H1 (cell line): ENCODE results near the gene HOXC5. TPM values are rescaled to one million over a fixed set of nuclear protein-coding genes. Genes with fewer than 3 reads are reported as not detected.

Experiments
- CTCF ChIA-PET: fragments of 300-600 bp; sonication (Branson Sonifier 250); formaldehyde crosslinking; loops from one replicate; lab custom pipeline; 2021; ENCODE audit not compliant: partially characterized antibody; lab: Charles Lee
- POLR2A ChIA-PET: fragments of 300-600 bp; sonication (Branson Sonifier 250); formaldehyde crosslinking; loops from one replicate; lab custom pipeline; 2021; ENCODE audit warnings: inconsistent platforms; ENCODE audit not compliant: partially characterized antibody; lab: Charles Lee
- DNase-seq, 2 experiments: peaks; one replicate each; pipeline versions ENCODE4 v3.0.0 to v3.0.0-alpha.2; 2010 to 2022; ENCODE audit warnings: low spot score in 2 of 2, low read depth in 1 of 2, mixed read lengths in 1 of 2
- FAIRE-seq: peaks from 2 replicates; lab custom pipeline; 2011; peaks lifted over from hg19 to GRCh38; lab: Jason Lieb, UNC
- H2AFZ ChIP-seq: 2 replicates; pipeline ENCODE4 v1.8.1; 2012; ENCODE audit warnings: low read length, inconsistent platforms
- H2AK5ac ChIP-seq: 2 replicates; pipeline ENCODE4 v1.6.1; 2013; ENCODE audit warnings: low read depth, low read length
- H2BK120ac ChIP-seq: replicated peaks from 2 replicates; pipeline ENCODE3; 2013; ENCODE audit warnings: low read depth, low read length, inconsistent platforms
- H2BK12ac ChIP-seq: 2 replicates; pipeline ENCODE4 v1.6.1; 2013; ENCODE audit warnings: low read depth, low read length
- H2BK15ac ChIP-seq: 2 replicates; pipeline ENCODE4 v1.6.1; 2013; ENCODE audit warnings: low read length
- H2BK20ac ChIP-seq: 2 replicates; pipeline ENCODE4 v1.6.1; 2013; ENCODE audit warnings: low read length
- H2BK5ac ChIP-seq: 2 replicates; pipeline ENCODE4 v1.6.1; 2013; ENCODE audit warnings: low read depth, low read length
- H3K14ac ChIP-seq: 2 replicates; pipeline ENCODE4 v1.6.1; 2013; ENCODE audit warnings: inconsistent platforms; ENCODE audit not compliant: insufficient read length
- H3K18ac ChIP-seq: 2 replicates; pipeline ENCODE4 v1.6.1; 2013; ENCODE audit warnings: low read length; ENCODE audit errors: extremely low read depth
- H3K23ac ChIP-seq: 2 replicates; pipeline ENCODE4 v1.6.1; 2013; ENCODE audit warnings: inconsistent platforms; ENCODE audit not compliant: insufficient read length
- H3K23me2 ChIP-seq: 2 replicates; pipeline ENCODE4 v1.6.1; 2013; ENCODE audit warnings: low read depth, low read length
- H3K27ac ChIP-seq: 2 replicates; pipeline ENCODE4 v1.6.1; 2011; ENCODE audit warnings: low read depth, low read length, inconsistent platforms
- H3K27me3 ChIP-seq, 4 experiments: replicated peaks in 1 of 4; 1 replicate in 1 of 4; 2 replicates in 3 of 4; pipeline versions ENCODE4 v1.6.1 to v1.8.1; 2011 to 2013; ENCODE audit warnings: low read length in 3 of 4, mild to moderate bottlenecking in 3 of 4, inconsistent platforms in 2 of 4, mixed read lengths in 2 of 4, moderate library complexity in 1 of 4; ENCODE audit not compliant: control insufficient read depth in 3 of 4, insufficient read depth in 3 of 4; ENCODE audit errors: extremely low read depth in 1 of 4
- H3K36me3 ChIP-seq, 4 experiments: 2 replicates each; pipeline versions ENCODE4 v1.6.1 to v1.8.1; 2011 to 2013; ENCODE audit warnings: mild to moderate bottlenecking in 4 of 4, low read length in 3 of 4, moderate library complexity in 2 of 4, control low read depth in 1 of 4, inconsistent platforms in 1 of 4; ENCODE audit not compliant: insufficient read depth in 4 of 4, control insufficient read depth in 2 of 4
- H3K4ac ChIP-seq: replicated peaks from 2 replicates; pipeline ENCODE3; 2013; ENCODE audit warnings: low read length, low read depth, mixed read lengths, inconsistent platforms; ENCODE audit not compliant: insufficient read length
- H3K4me1 ChIP-seq, 4 experiments: replicated peaks in 1 of 4; 1 replicate in 1 of 4; 2 replicates in 3 of 4; pipeline versions ENCODE4 v1.6.1 to v1.8.1; 2011 to 2013; ENCODE audit warnings: low read length in 3 of 4, inconsistent platforms in 2 of 4, mixed read lengths in 1 of 4; ENCODE audit not compliant: insufficient read depth in 4 of 4, control insufficient read depth in 3 of 4
- H3K4me2 ChIP-seq, 2 experiments: 2 replicates each; pipeline versions ENCODE4 v1.6.1 to v1.8.1; 2011 to 2013; ENCODE audit warnings: low read depth in 2 of 2, low read length in 2 of 2, control low read depth in 1 of 2, inconsistent platforms in 1 of 2, mild to moderate bottlenecking in 1 of 2; ENCODE audit not compliant: insufficient read depth in 1 of 2
- H3K4me3 ChIP-seq, 4 experiments: fragments of 200-600, 300-600 bp in 1 of 4; sonication (generic), shearing (Covaris generic), sonication (Bioruptor Twin) in 1 of 4; 2 replicates each; pipeline versions ENCODE4 v1.5.1 to v1.8.1; 2011 to 2016; ENCODE audit warnings: low read length in 4 of 4, low read depth in 3 of 4, control low read depth in 2 of 4, inconsistent platforms in 2 of 4, mild to moderate bottlenecking in 2 of 4, mixed read lengths in 1 of 4, moderate library complexity in 1 of 4; ENCODE audit not compliant: insufficient read depth in 2 of 4; ENCODE audit errors: extremely low read depth in 1 of 4
- H3K56ac ChIP-seq: replicated peaks from 2 replicates; pipeline ENCODE3; 2013; ENCODE audit warnings: low read depth, mild to moderate bottlenecking, mixed read lengths, low read length, inconsistent platforms; ENCODE audit not compliant: insufficient read length
- H3K79me1 ChIP-seq: 2 replicates; pipeline ENCODE4 v1.6.1; 2013; ENCODE audit warnings: low read depth, low read length, control low read depth
- H3K79me2 ChIP-seq, 2 experiments: 2 replicates each; pipeline versions ENCODE4 v1.6.1 to v1.8.1; 2012 to 2013; ENCODE audit warnings: low read length in 2 of 2, mild to moderate bottlenecking in 2 of 2, inconsistent platforms in 1 of 2; ENCODE audit not compliant: insufficient read depth in 2 of 2, control insufficient read depth in 1 of 2
- H3K9ac ChIP-seq, 4 experiments: replicated peaks in 1 of 4; 1 replicate in 1 of 4; 2 replicates in 3 of 4; pipeline versions ENCODE4 v1.6.1 to v1.8.1; 2011 to 2013; ENCODE audit warnings: low read depth in 3 of 4, low read length in 3 of 4, control low read depth in 2 of 4, mild to moderate bottlenecking in 2 of 4, moderate library complexity in 2 of 4, inconsistent platforms in 1 of 4; ENCODE audit errors: extremely low read depth in 1 of 4
- H3K9me3 ChIP-seq, 2 experiments: 2 replicates each; pipeline versions ENCODE4 v1.6.1 to v1.8.1; 2012 to 2013; ENCODE audit warnings: mild to moderate bottlenecking in 2 of 2, moderate library complexity in 2 of 2, control low read depth in 1 of 2, inconsistent platforms in 1 of 2, low read depth in 1 of 2, low read length in 1 of 2, mixed read lengths in 1 of 2; ENCODE audit not compliant: insufficient read depth in 2 of 2
- H4K20me1 ChIP-seq, 2 experiments: replicated peaks in 1 of 2; 2 replicates each; pipeline versions ENCODE3 to v1.8.1; 2011 to 2013; ENCODE audit warnings: inconsistent platforms in 2 of 2, low read length in 2 of 2, mild to moderate bottlenecking in 1 of 2; ENCODE audit not compliant: insufficient read depth in 2 of 2, control insufficient read depth in 1 of 2
- H4K5ac ChIP-seq: 2 replicates; pipeline ENCODE4 v1.6.1; 2013; ENCODE audit warnings: low read length, low read depth, mixed read lengths, inconsistent platforms; ENCODE audit not compliant: insufficient read length
- H4K8ac ChIP-seq: 2 replicates; pipeline ENCODE4 v1.8.0; 2013; ENCODE audit warnings: mild to moderate bottlenecking, moderate library complexity, low read length, inconsistent platforms; ENCODE audit not compliant: insufficient read depth; ENCODE audit errors: extremely low read depth
- H4K91ac ChIP-seq: replicated peaks from 2 replicates; pipeline ENCODE3; 2013; ENCODE audit warnings: low read length, mixed read lengths, inconsistent platforms; ENCODE audit not compliant: insufficient read length
- CBX8 ChIP-seq: fragments of 300-800, 300-1000 bp; sonication (generic); IDR thresholded peaks from 2 replicates; pipeline ENCODE4 v1.7.1; 2016; ENCODE audit warnings: low read depth, low read length, borderline replicate concordance
- CEBPB ChIP-seq: IDR thresholded peaks from 2 replicates; pipeline ENCODE4 v1.6.1; 2012; ENCODE audit warnings: low read depth, low read length
- EP300 ChIP-seq, 2 experiments: IDR thresholded peaks; 1 replicate in 1 of 2; 2 replicates in 1 of 2; pipeline ENCODE4 v1.6.1; 2011 to 2012; ENCODE audit warnings: low read depth in 2 of 2, low read length in 2 of 2, mild to moderate bottlenecking in 2 of 2, borderline replicate concordance in 1 of 2, inconsistent platforms in 1 of 2, moderate library complexity in 1 of 2
- EZH2 ChIP-seq: fragments of 200-600 bp; sonication (generic); IDR thresholded peaks from 2 replicates; pipeline ENCODE4 v1.7.1; 2012; ENCODE audit warnings: low read depth, mild to moderate bottlenecking, moderate library complexity, low read length, inconsistent platforms; ENCODE audit not compliant: severe bottlenecking
- HDAC2 ChIP-seq, 2 experiments: fragments of 300-600 bp in 1 of 2; sonication (generic) in 1 of 2; IDR thresholded peaks; 2 replicates each; pipeline ENCODE4 v1.6.1; 2011 to 2012; ENCODE audit warnings: low read depth in 2 of 2, low read length in 2 of 2, mild to moderate bottlenecking in 2 of 2, moderate library complexity in 2 of 2, borderline replicate concordance in 1 of 2, inconsistent platforms in 1 of 2
- RNF2 ChIP-seq: fragments of 200-900, 300-1000 bp; sonication (generic); IDR thresholded peaks from 2 replicates; pipeline ENCODE4 v1.7.1; 2016; ENCODE audit warnings: borderline replicate concordance, low read depth, mild to moderate bottlenecking, antibody characterized with exemption, low read length; ENCODE audit not compliant: poor library complexity, severe bottlenecking; ENCODE audit errors: missing control alignments
- SIX5 ChIP-seq: IDR thresholded peaks from 2 replicates; pipeline ENCODE4 v1.6.1; 2011; ENCODE audit warnings: mild to moderate bottlenecking, low read depth, low read length
- SP1 ChIP-seq: IDR thresholded peaks from 2 replicates; pipeline ENCODE4 v1.6.1; 2011; ENCODE audit warnings: low read depth, low read length
- SUZ12 ChIP-seq: fragments of 200-600 bp; sonication (generic); IDR thresholded peaks from 2 replicates; pipeline ENCODE4 v1.6.1; 2012; ENCODE audit warnings: mild to moderate bottlenecking, inconsistent platforms, low read length, moderate library complexity, mixed read lengths
- polyA plus RNA-seq, 7 experiments: library from polyadenylated mRNA; depleted of rRNA in 3 of 7; stranded (reverse) in 5 of 7; unstranded in 2 of 7; fragments of >200 nt in 5 of 7; fragments of 200-250 nt in 2 of 7; gene quantifications; 1 replicate in 5 of 7; 2 replicates in 1 of 7; 4 replicates in 1 of 7; pipeline versions ENCODE4 v1.2.1 to v1.2.3, GENCODE V29; 2011 to 2013; ENCODE audit warnings: missing spikeins in 2 of 7, mixed read lengths in 2 of 7
- total RNA-seq: library from RNA; stranded (reverse); fragmentation: NEBNext Ultra II Directional; extraction: Animal tissue kit (Norgen Biotek cat#: 25700); gene quantifications from 2 replicates; pipeline ENCODE4 v1.2.1, GENCODE V29; 2021

HOXC5 gene
- total and polyA plus RNA-seq, 2 of the 8 experiments (the other 6 are each of a cell fraction or from before 2014, with no cell fraction given): not detected

DNA sequence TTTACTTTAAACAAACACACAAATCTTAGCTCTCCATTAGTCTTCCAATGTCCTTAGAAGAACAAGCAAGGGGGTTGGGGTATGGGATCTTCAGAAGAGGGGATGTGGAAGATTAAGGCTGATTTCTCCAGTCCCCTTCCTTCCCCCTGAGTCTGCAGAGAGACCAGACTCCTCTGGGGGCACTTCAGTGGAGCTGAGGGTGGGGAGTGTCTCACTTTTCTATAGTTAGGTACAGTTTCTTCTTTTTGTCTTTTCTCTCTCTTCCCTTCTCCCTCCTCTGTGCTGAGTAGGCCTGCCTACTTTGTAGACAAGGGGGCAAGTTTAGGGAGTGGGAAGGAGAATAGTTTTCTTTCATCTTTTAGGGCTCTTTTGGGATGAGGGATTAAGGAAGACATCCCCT, 23.3 kb downstream of the HOXC5 start:
- Histone ChIP-seq H2AFZ (no peak overlapping the region), H3K79me2 (no peaks in the 10 kb centered on the region), H4K5ac (no peak overlapping the region), H3K14ac (no peak overlapping the region), H2BK12ac (no peak overlapping the region), H3K4me1 (peaks cover 4 to 25% (median 10%) of the 10 kb centered on the region in 4 experiments), H3K18ac (no peak overlapping the region), H4K8ac (no peak overlapping the region), H3K23me2 (peaks cover 3% of the 10 kb centered on the region), H2BK5ac (no peak overlapping the region), H3K4ac (no peak overlapping the region), H3K4me2 (no peak overlapping the region; a peak in 1 of 4 replicates), H3K27me3 (peaks cover 95 to 100% (median 99%) of the 10 kb centered on the region in 4 experiments), H3K23ac (no peak overlapping the region), H3K36me3 (no peaks in the 10 kb centered on the region; a peak in 1 of 8 replicates), H2BK15ac (no peak overlapping the region), H3K4me3 (no peak overlapping the region), H4K20me1 (peaks cover 9% of the 10 kb centered on the region in 2 experiments), H4K91ac (no peak overlapping the region), H2AK5ac (no peak overlapping the region), H3K27ac (no peak overlapping the region), H3K56ac (no peak overlapping the region), H3K9me3 (no peaks in the 10 kb centered on the region), H3K9ac (no peak overlapping the region), H2BK120ac (no peak overlapping the region), H2BK20ac (no peak overlapping the region), H3K79me1 (no peaks in the 10 kb centered on the region)
- DNase-seq (no peak), FAIRE-seq (no peak)
- TF ChIP-seq EP300 (IDR thresholded peaks at IDR 0.05; ENCODE audit: borderline replicate concordance in 1 of 2, low read depth in 2 of 2, low read length in 2 of 2) (no peak), EZH2 (peak; percentile 54), SIX5 (no peak), HDAC2 (IDR thresholded peaks at IDR 0.05; ENCODE audit: borderline replicate concordance in 1 of 2, low read depth in 2 of 2, low read length in 2 of 2) (no peak), SUZ12 (0 out of 2 replicates have a peak, but pooled peaks have one; percentile 53), RNF2 (peak; percentile 72), CEBPB (no peak), CBX8 (no peak), SP1 (no peak)
- ChIA-PET POLR2A (no interaction called here), CTCF (interaction anchor here (0.6 to 1.4 kb wide), 6 partner anchors 15 to 725 kb away, joined by 3 to 5 read pairs (median 3); no protein-coding TSS in a partner anchor)
